ENCODE results near the gene CERCAM. TPM values are rescaled to one million over a fixed set of nuclear protein-coding genes. Genes with fewer than 3 reads are reported as not detected.

Gene CERCAM
- total RNA-seq, 4 donors from 2014 or later: 4.5 to 19.7 (median 7.8) TPM

DNA sequence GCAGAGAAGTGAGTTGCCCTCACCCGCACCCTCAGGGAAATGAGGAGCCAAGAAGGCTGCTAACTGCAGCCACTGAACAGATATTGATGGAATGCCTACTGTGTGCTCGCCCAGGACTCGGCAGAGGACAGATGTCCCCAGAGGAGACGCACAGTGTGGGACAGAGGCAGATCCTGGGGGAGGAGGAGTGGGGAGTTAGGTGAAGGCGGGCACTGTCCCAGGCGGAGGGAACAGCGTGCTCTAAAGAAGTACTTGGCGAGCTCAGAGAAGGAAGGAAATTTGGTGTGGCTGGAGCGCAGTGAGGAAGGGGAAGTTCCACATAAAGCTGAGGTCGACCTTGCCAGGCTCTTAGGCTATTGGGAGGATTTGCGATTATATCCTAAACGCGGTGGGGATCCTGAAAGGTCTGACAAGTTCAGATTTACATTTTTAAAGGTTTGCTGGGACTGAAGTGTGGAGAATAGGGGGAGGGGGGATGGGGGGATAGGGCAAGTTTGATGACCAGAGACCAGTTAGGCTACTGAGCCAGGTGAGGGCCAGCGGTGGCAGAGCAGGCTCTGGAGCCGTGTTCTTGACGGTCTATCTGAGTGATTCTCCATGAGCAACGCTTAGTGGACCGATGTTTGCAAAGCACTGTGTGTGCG is 23.6 kb upstream of the CERCAM start:
- no peak for DNase-seq
- Histone ChIP-seq H3K4me1 (no peaks in the 10 kb centered on the region), H3K36me3 (peaks cover 0 to 5% (median 0%) of the 10 kb centered on the region in 4 donors), H3K27ac (no peak overlapping the region), H3K27me3 (peaks cover 37% of the 10 kb centered on the region), H3K4me3 (no peak overlapping the region), H3K9me3 (no peaks in the 10 kb centered on the region)
- intact Hi-C loops (cut with DNase I; ENCODE audit: low total_unique reads) (no loop called here), in situ Hi-C loops (cut with MboI; ENCODE audit: low pct_ligation_motif_present in 1 of 4, low pct_unique_long_range_greater_than_20kb in 1 of 4, low sequenced_read_pairs in 3 of 4) (no loop called here)
- WGBS, 2 donors (ENCODE audit: low coverage in 1 of 2): 17% methylated on average over 9 to 19 of the region's 19 CpGs
- TF ChIP-seq POLR2AphosphoS5 (IDR thresholded peaks at IDR 0.05) (no peak), EP300 (IDR thresholded peaks at IDR 0.05; ENCODE audit: low read depth) (no peak), POLR2A (IDR thresholded peaks at IDR 0.05) (no peak)
- TF ChIP-seq, protein P1, sequence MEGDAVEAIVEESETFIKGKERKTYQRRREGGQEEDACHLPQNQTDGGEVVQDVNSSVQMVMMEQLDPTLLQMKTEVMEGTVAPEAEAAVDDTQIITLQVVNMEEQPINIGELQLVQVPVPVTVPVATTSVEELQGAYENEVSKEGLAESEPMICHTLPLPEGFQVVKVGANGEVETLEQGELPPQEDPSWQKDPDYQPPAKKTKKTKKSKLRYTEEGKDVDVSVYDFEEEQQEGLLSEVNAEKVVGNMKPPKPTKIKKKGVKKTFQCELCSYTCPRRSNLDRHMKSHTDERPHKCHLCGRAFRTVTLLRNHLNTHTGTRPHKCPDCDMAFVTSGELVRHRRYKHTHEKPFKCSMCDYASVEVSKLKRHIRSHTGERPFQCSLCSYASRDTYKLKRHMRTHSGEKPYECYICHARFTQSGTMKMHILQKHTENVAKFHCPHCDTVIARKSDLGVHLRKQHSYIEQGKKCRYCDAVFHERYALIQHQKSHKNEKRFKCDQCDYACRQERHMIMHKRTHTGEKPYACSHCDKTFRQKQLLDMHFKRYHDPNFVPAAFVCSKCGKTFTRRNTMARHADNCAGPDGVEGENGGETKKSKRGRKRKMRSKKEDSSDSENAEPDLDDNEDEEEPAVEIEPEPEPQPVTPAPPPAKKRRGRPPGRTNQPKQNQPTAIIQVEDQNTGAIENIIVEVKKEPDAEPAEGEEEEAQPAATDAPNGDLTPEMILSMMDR (IDR thresholded peaks at IDR 0.05): no peak

DNA sequence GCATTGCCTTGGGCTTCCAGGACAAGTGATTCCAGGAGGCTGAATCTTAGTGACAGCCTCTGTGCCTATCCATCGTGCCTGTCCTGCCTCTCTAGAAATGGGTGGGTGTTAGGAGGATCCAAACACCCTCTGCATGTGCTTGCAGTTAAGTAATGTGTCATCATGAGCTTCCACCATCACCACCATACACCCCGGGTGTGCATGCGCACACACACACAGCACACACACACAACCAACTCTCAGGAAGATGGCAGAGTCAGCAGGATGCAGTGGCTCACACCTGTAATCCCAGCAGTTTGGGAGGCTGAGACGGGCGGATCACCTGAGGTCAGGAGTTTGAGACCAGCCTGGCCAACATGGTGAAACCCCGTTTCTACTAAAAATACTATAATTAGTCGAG is 22.8 kb upstream of the CERCAM start:
- DNase-seq: no peak
- no peak overlapping the region for H3K27ac ChIP-seq
- peaks cover 37% of the 10 kb centered on the region for H3K27me3 ChIP-seq
- peaks cover 0 to under 1% (median 0%) of the 10 kb centered on the region in 4 donors for H3K36me3 ChIP-seq
- H3K4me3 ChIP-seq: no peak overlapping the region
- no peaks in the 10 kb centered on the region for H3K9me3 ChIP-seq
- in situ Hi-C loops (cut with MboI; ENCODE audit: low pct_ligation_motif_present in 1 of 4, low pct_unique_long_range_greater_than_20kb in 1 of 4, low sequenced_read_pairs in 3 of 4): no loop called here
- WGBS, 2 donors (ENCODE audit: low coverage in 1 of 2): 72% methylated on average over 7 of the region's 7 CpGs; no CpG with 5 or more reads in 1 of the 2 donors
- intact Hi-C loops (cut with DNase I; ENCODE audit: low total_unique reads): no loop called here
- no peaks in the 10 kb centered on the region for H3K4me1 ChIP-seq
- no peak for TF ChIP-seq POLR2A (IDR thresholded peaks at IDR 0.05)
- TF ChIP-seq, protein P1 (IDR thresholded peaks at IDR 0.05): no peak
- no peak for TF ChIP-seq POLR2AphosphoS5 (IDR thresholded peaks at IDR 0.05)
- no peak for TF ChIP-seq EP300 (IDR thresholded peaks at IDR 0.05; ENCODE audit: low read depth)

DNA sequence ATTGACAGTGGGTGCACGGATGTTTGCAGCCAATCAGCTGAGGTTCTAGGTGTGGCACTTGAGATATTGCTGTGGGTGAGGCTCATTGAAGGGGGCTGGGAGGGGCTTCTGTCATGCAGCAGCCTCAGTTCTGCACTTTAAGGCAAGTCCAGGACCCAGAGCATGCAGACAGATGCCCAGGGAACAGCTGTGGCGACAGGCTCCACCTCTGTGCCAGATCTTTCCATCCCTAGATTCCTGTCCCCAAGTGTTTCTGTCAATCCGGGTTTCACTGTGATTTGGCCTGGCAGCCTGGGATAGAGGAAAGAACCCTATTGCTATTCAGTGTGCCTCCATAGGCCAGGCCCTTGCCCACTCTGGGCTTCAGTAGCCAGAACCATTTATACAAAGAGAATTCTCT is 20.8 kb upstream of the CERCAM start:
- H3K9me3 ChIP-seq: no peaks in the 10 kb centered on the region
- in situ Hi-C loops (cut with MboI; ENCODE audit: low pct_ligation_motif_present in 1 of 4, low pct_unique_long_range_greater_than_20kb in 1 of 4, low sequenced_read_pairs in 3 of 4): no loop called here
- H3K4me1 ChIP-seq: no peaks in the 10 kb centered on the region
- H3K36me3 ChIP-seq: no peaks in the 10 kb centered on the region
- TF ChIP-seq EP300 (IDR thresholded peaks at IDR 0.05; ENCODE audit: low read depth) (no peak), POLR2AphosphoS5 (IDR thresholded peaks at IDR 0.05) (no peak), POLR2A (IDR thresholded peaks at IDR 0.05) (no peak)
- TF ChIP-seq, protein P1 (IDR thresholded peaks at IDR 0.05): no peak
- 57 to 65% methylated on average over 1 to 3 of the region's 3 CpGs for WGBS, 2 donors (ENCODE audit: low coverage in 1 of 2)
- intact Hi-C loops (cut with DNase I; ENCODE audit: low total_unique reads): no loop called here
- H3K27me3 ChIP-seq: peaks cover 44% of the 10 kb centered on the region
- no peak for DNase-seq
- H3K4me3 ChIP-seq: no peak overlapping the region
- no peak overlapping the region for H3K27ac ChIP-seq

DNA sequence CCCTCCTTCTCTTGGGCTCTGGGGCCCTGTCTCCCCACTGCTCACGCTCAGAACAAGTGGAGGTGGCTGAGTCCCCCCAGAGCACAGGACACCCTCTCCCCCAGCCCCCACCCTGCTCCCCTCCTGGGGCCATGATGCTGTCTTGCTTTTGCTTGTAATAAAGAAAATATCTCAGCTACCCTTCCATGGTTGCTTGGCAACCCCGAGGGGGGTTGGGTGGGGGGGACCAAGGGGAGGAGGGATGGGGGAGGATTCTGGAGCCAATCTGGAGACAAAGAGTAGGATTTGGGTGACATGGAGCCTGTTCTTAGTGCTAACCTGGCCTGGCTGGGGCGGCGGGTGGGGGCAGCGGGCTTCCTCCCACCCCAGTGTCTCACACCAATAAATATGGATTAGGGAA is 16.1 kb upstream of the CERCAM start:
- Histone ChIP-seq H3K9me3 (no peaks in the 10 kb centered on the region), H3K36me3 (no peaks in the 10 kb centered on the region), H3K4me1 (no peaks in the 10 kb centered on the region), H3K27ac (no peak overlapping the region), H3K4me3 (no peak overlapping the region), H3K27me3 (peaks cover 36% of the 10 kb centered on the region)
- intact Hi-C loops (cut with DNase I; ENCODE audit: low total_unique reads): no loop called here
- DNase-seq: no peak
- in situ Hi-C loops (cut with MboI; ENCODE audit: low pct_ligation_motif_present in 1 of 4, low pct_unique_long_range_greater_than_20kb in 1 of 4, low sequenced_read_pairs in 3 of 4): no loop called here
- 60 to 78% methylated on average over 2 to 5 of the region's 5 CpGs for WGBS, 2 donors (ENCODE audit: low coverage in 1 of 2)
- TF ChIP-seq, protein P1 (IDR thresholded peaks at IDR 0.05): no peak
- no peak for TF ChIP-seq POLR2AphosphoS5 (IDR thresholded peaks at IDR 0.05)
- TF ChIP-seq POLR2A (IDR thresholded peaks at IDR 0.05): no peak
- TF ChIP-seq EP300 (IDR thresholded peaks at IDR 0.05; ENCODE audit: low read depth): no peak
